NCI-H226 (cell line): ENCODE results near the gene F10.

Source experiments
- DNase-seq: peaks from one replicate; pipeline ENCODE4 v3.0.0-alpha.2; 2015

F10 gene

GRCh38 chr13:113139577-113139976 is 17.0 kb downstream of the F10 start:
- no peak for DNase-seq

GRCh38 chr13:113140677-113141600 is 18.3 kb downstream of the F10 start:
- no peak for DNase-seq

GRCh38 chr13:113141601-113141970 is 19.0 kb downstream of the F10 start:
- DNase-seq, result no peak

GRCh38 chr13:113142876-113143275 is 20.3 kb downstream of the F10 start:
- no peak for DNase-seq

GRCh38 chr13:113143466-113144254 is 21.1 kb downstream of the F10 start:
- DNase-seq, result no peak

- no peak for DNase-seq
Observed at GRCh38 chr13:113144255-113144629, 21.6 kb downstream of the F10 start.

GRCh38 chr13:113145496-113145895 is 22.9 kb downstream of the F10 start:
- DNase-seq, result no peak

GRCh38 chr13:113145911-113146598 is 23.5 kb downstream of the F10 start:
- no peak for DNase-seq

GRCh38 chr13:113146750-113147149 is 24.2 kb downstream of the F10 start:
- DNase-seq, result no peak

GRCh38 chr13:113147206-113147605 is 24.6 kb downstream of the F10 start:
- DNase-seq, result no peak

GRCh38 chr13:113148407-113148806 is 25.8 kb downstream of the F10 start:
- no peak for DNase-seq

- DNase-seq, result no peak
Observed at GRCh38 chr13:113148940-113149503, 26.4 kb downstream of the F10 start.

GRCh38 chr13:113149711-113150549 is 27.3 kb downstream of the F10 start:
- no peak for DNase-seq

GRCh38 chr13:113150550-113151365 is 28.2 kb downstream of the F10 start:
- DNase-seq, result no peak

GRCh38 chr13:113151745-113152690 is 29.4 kb downstream of the F10 start:
- no peak for DNase-seq

- DNase-seq, result no peak
Observed at GRCh38 chr13:113152691-113152983, 30.0 kb downstream of the F10 start.

- DNase-seq, result no peak
Observed at GRCh38 chr13:113152984-113153809, 30.6 kb downstream of the F10 start.

GRCh38 chr13:113153810-113154748 is 31.5 kb downstream of the F10 start:
- peak; percentile 49 for DNase-seq
